GM21576 (cell line): ENCODE data around the gene DUSP23.
A peak's percentile ranks its signal among the peaks of the same experiment; 100 is the strongest.

Source experiments
- ATAC-seq: cut with Tn5 transposase; IDR thresholded peaks from one replicate; pipeline ENCODE4 v1.9.1; 2021; ENCODE audit warnings: mild to moderate bottlenecking, moderate library complexity; ENCODE audit not compliant: unreplicated experiment

The DUSP23 gene

GRCh38 chr1:159783724-159784123 lies 3.0 kb downstream of the DUSP23 start:
- ATAC-seq: no peak

GRCh38 chr1:159786465-159786864 lies 5.7 kb downstream of the DUSP23 start:
- no peak for ATAC-seq

GRCh38 chr1:159786966-159787365 lies 6.2 kb downstream of the DUSP23 start:
- ATAC-seq: no peak

GRCh38 chr1:159790237-159790917 lies 9.6 kb downstream of the DUSP23 start:
- no peak for ATAC-seq

GRCh38 chr1:159791031-159791430 lies 10.3 kb downstream of the DUSP23 start:
- no peak for ATAC-seq

GRCh38 chr1:159791461-159791860 lies 10.7 kb downstream of the DUSP23 start:
- no peak for ATAC-seq

- ATAC-seq: no peak
Measured at GRCh38 chr1:159795534-159795933, 14.8 kb downstream of the DUSP23 start.

- ATAC-seq: no peak
Measured at GRCh38 chr1:159798893-159799292, 18.1 kb downstream of the DUSP23 start.

GRCh38 chr1:159799446-159799985 lies 18.8 kb downstream of the DUSP23 start:
- ATAC-seq: no peak

- peak; percentile 62 for ATAC-seq
Measured at GRCh38 chr1:159800177-159800930, 19.6 kb downstream of the DUSP23 start.

GRCh38 chr1:159802111-159802510 lies 21.3 kb downstream of the DUSP23 start, which contains the start of gene FCRL6:
Gene FCRL6, plus strand, starts transcription at chr1:159802360. Its CDS starts 65 bp downstream, at chr1:159802425.
- no peak for ATAC-seq

- no peak for ATAC-seq
Measured at GRCh38 chr1:159803956-159804689, 23.4 kb downstream of the DUSP23 start.

- no peak for ATAC-seq
Measured at GRCh38 chr1:159804924-159805323, 24.2 kb downstream of the DUSP23 start.

GRCh38 chr1:159815926-159816325 lies 35.2 kb downstream of the DUSP23 start:
- no peak for ATAC-seq

- no peak for ATAC-seq
Measured at GRCh38 chr1:159817276-159818041, 36.7 kb downstream of the DUSP23 start.

GRCh38 chr1:159821171-159821867 lies 40.6 kb downstream of the DUSP23 start:
- ATAC-seq: no peak

GRCh38 chr1:159823406-159823805 lies 42.6 kb downstream of the DUSP23 start:
- ATAC-seq: no peak

- no peak for ATAC-seq
Measured at GRCh38 chr1:159825564-159825963, 44.8 kb downstream of the DUSP23 start.

GRCh38 chr1:159826441-159827101 lies 45.8 kb downstream of the DUSP23 start, which contains the start of gene SLAMF8:
Gene SLAMF8, plus strand, starts transcription at chr1:159826873. Its CDS starts 26 bp downstream, at chr1:159826899.
- no peak for ATAC-seq
